Neural cell (in vitro differentiated cells): ENCODE results near the gene PLD1. TPM values are rescaled to one million over a fixed set of nuclear protein-coding genes. Genes with fewer than 3 reads are reported as not detected.

Source experiments
- H2AFZ ChIP-seq: fragments of 200-600, 300-800 bp; sonication (generic), shearing (Covaris generic); 2 replicates; pipeline ENCODE4 v1.6.0; 2014; ENCODE audit warnings: low read depth, mild to moderate bottlenecking, antibody characterized with exemption, low read length, moderate library complexity
- H3F3A ChIP-seq: fragments of 200-600 bp; shearing (Covaris generic); 2 replicates; pipeline ENCODE4 v1.6.1; 2016; ENCODE audit warnings: mild to moderate bottlenecking, moderate library complexity, mixed read lengths, antibody characterized with exemption, low read length; ENCODE audit not compliant: insufficient read depth, poor library complexity, severe bottlenecking
- H3K27ac ChIP-seq: fragments of 200-600, 300-800 bp; sonication (generic), shearing (Covaris generic); 2 replicates; pipeline ENCODE4 v1.5.1; 2014; ENCODE audit warnings: mild to moderate bottlenecking, low read length, moderate library complexity
- H3K27me3 ChIP-seq: fragments of 300-800, 200-600 bp; sonication (generic), shearing (Covaris generic); 2 replicates; pipeline ENCODE4 v1.6.0; 2014; ENCODE audit warnings: mild to moderate bottlenecking, low read depth, low read length, moderate library complexity; ENCODE audit not compliant: insufficient read depth
- H3K36me3 ChIP-seq: fragments of 300-800, 200-600 bp; sonication (generic), shearing (Covaris generic); 2 replicates; pipeline ENCODE4 v1.5.1; 2014; ENCODE audit warnings: mild to moderate bottlenecking, antibody characterized with exemption, low read length, moderate library complexity; ENCODE audit not compliant: insufficient read depth
- H3K4me2 ChIP-seq: fragments of 300-800, 200-600 bp; sonication (generic), shearing (Covaris generic); 2 replicates; pipeline ENCODE4 v1.6.0; 2014; ENCODE audit warnings: mild to moderate bottlenecking, low read length
- H3K4me3 ChIP-seq: fragments of 300-800, 200-600 bp; sonication (generic), shearing (Covaris generic); 2 replicates; pipeline ENCODE4 v1.5.1; 2014; ENCODE audit warnings: mild to moderate bottlenecking, low read length, moderate library complexity
- H3K79me2 ChIP-seq: fragments of 200-600 bp; shearing (Covaris generic); replicated peaks from 2 replicates; pipeline ENCODE4 v1.6.0; 2014; ENCODE audit warnings: mild to moderate bottlenecking, low read length, moderate library complexity; ENCODE audit not compliant: insufficient read depth
- H3K9ac ChIP-seq: fragments of 300-800, 200-600 bp; sonication (generic), shearing (Covaris generic); 2 replicates; pipeline ENCODE4 v1.6.1; 2016; ENCODE audit warnings: mild to moderate bottlenecking, low read length, mixed read lengths
- H3K9me2 ChIP-seq: fragments of 200-600 bp; shearing (Covaris generic); 2 replicates; pipeline ENCODE4 v1.6.1; 2016; ENCODE audit warnings: mild to moderate bottlenecking, low read length, mixed read lengths; ENCODE audit not compliant: insufficient read depth
- H3K9me3 ChIP-seq: fragments of 200-600, 300-800 bp; sonication (generic), shearing (Covaris generic); 2 replicates; pipeline ENCODE4 v1.6.1; 2016; ENCODE audit warnings: mild to moderate bottlenecking, mixed run types, low read length, moderate library complexity, mixed read lengths
- H4K20me1 ChIP-seq: fragments of 200-600 bp; shearing (Covaris generic); 2 replicates; pipeline ENCODE4 v1.6.1; 2016; ENCODE audit warnings: mild to moderate bottlenecking, mixed run types; ENCODE audit not compliant: insufficient read depth
- EP300 ChIP-seq: fragments of 450-650 bp; conservative IDR thresholded peaks from 2 replicates; pipeline ENCODE4 v1.6.1; 2014; ENCODE audit warnings: antibody characterized with exemption, mild to moderate bottlenecking, moderate library complexity; ENCODE audit not compliant: poor library complexity, severe bottlenecking
- MXI1 ChIP-seq: fragments of 450-650 bp; conservative IDR thresholded peaks from 2 replicates; pipeline ENCODE4 v1.6.1; 2014; ENCODE audit warnings: antibody characterized with exemption, mild to moderate bottlenecking; ENCODE audit not compliant: poor library complexity, severe bottlenecking
- POLR2AphosphoS5 ChIP-seq: IDR thresholded peaks from 2 replicates; pipeline ENCODE4 v1.6.1; 2012
- RAD21 ChIP-seq: fragments of 450-650 bp; conservative IDR thresholded peaks from 2 replicates; pipeline ENCODE4 v1.6.1; 2014; ENCODE audit warnings: antibody characterized with exemption, mild to moderate bottlenecking, moderate library complexity
- SMC3 ChIP-seq: fragments of 450-650 bp; conservative IDR thresholded peaks from 2 replicates; pipeline ENCODE4 v1.6.1; 2014; ENCODE audit warnings: antibody characterized with exemption, mild to moderate bottlenecking, moderate library complexity; ENCODE audit not compliant: poor library complexity
- TAF1 ChIP-seq: IDR thresholded peaks from 2 replicates; pipeline ENCODE4 v1.6.1; 2012; ENCODE audit warnings: low read depth
- polyA plus RNA-seq: library from polyadenylated mRNA; depleted of rRNA; stranded (reverse); fragments of >200 nt; gene quantifications from 2 replicates; pipeline ENCODE4 v1.2.3, GENCODE V29; 2014
- TF ChIP-seq, protein P1 (sequence below): IDR thresholded peaks from 2 replicates; pipeline ENCODE4 v1.6.1; 2012; ENCODE audit warnings: borderline replicate concordance

Gene PLD1
- polyA plus RNA-seq, 1 donor from 2014 or later = 0.06 TPM

DNA sequence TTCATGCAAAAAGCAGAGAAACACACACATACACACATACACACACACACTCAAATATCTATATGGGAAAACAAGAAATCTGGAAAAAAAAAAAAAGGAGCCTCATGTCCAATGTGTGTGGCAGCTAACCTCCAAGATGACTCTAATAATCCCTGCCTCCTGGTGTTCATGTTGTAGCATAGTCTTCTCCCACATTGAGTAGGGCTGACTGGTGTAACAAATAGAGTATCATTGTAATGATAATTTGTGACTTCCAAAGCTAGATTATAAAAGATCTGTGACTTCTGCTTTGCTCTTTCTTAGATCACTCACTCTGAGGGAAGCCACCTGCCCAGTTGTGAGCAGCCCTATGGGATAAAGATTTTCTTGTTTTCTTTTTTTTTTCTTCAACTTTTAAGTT lies 219.2 kb downstream of the PLD1 start:
- no peak overlapping the region for H3K4me3 ChIP-seq
- no peaks in the 10 kb centered on the region for H3K79me2 ChIP-seq
- no peaks in the 10 kb centered on the region for H3K36me3 ChIP-seq
- H4K20me1 ChIP-seq = no peaks in the 10 kb centered on the region
- H3K27me3 ChIP-seq = no peaks in the 10 kb centered on the region
- no peaks in the 10 kb centered on the region for H3K9me2 ChIP-seq
- no peak for TF ChIP-seq MXI1
- TF ChIP-seq EP300 = no peak
- no peak overlapping the region for H3K27ac ChIP-seq
- no peak overlapping the region for H3K4me2 ChIP-seq
- no peak overlapping the region for H3K9ac ChIP-seq
- no peaks in the 10 kb centered on the region for H3K9me3 ChIP-seq
- no peak overlapping the region for H2AFZ ChIP-seq
- H3F3A ChIP-seq = no peaks in the 10 kb centered on the region

DNA sequence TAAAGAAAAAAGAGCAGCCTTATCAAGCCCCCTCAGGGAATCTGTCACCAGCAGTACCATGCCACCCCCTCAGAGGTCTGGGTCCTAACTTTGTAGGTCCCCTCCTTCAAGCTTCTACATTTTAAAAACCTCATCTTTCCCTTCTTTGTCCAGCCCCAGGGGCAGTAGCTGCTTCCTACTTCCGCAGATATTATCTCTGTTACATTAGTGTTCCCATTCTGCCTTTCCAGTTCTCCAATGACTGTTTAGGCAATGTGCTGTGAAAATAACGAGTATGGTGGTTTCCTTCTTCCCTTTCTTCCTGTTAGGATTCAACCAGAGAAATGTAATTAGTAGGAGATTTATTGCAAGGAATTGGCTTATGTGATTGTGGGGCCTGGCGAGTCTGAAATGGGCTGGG lies 224.0 kb downstream of the PLD1 start:
- Histone ChIP-seq H3K9ac (no peak overlapping the region), H3F3A (no peaks in the 10 kb centered on the region), H2AFZ (no peak overlapping the region), H3K4me3 (no peak overlapping the region), H3K27ac (no peak overlapping the region), H3K79me2 (no peaks in the 10 kb centered on the region), H4K20me1 (no peaks in the 10 kb centered on the region), H3K4me2 (no peak overlapping the region), H3K27me3 (no peaks in the 10 kb centered on the region), H3K9me2 (no peaks in the 10 kb centered on the region), H3K9me3 (no peaks in the 10 kb centered on the region), H3K36me3 (no peaks in the 10 kb centered on the region)
- TF ChIP-seq SMC3 = no peak

DNA sequence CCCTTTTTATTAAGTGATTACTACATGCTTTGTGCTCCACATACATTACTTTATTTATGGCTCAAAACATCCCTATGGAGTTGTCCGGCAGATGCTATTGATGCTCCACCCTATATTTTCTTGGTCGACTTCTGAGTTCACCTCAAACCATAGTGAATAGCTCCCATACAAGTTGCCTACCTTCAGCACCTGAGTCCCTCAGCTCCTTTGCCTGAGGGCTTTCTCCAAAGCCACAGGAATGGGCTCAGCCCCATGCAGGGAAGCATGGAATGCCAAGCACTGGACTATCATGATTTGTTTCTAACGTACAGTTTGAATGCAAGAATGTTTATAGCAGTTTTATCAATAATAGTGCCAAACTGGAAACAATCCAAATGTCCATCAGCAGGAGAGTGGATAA lies 225.2 kb downstream of the PLD1 start:
- no peak overlapping the region for H3K4me3 ChIP-seq
- H3K79me2 ChIP-seq = no peaks in the 10 kb centered on the region
- no peak overlapping the region for H3K27ac ChIP-seq
- no peaks in the 10 kb centered on the region for H4K20me1 ChIP-seq
- no peaks in the 10 kb centered on the region for H3F3A ChIP-seq
- no peak overlapping the region for H2AFZ ChIP-seq
- no peaks in the 10 kb centered on the region for H3K27me3 ChIP-seq
- no peaks in the 10 kb centered on the region for H3K9me2 ChIP-seq
- H3K4me2 ChIP-seq = no peak overlapping the region
- H3K9me3 ChIP-seq = no peaks in the 10 kb centered on the region
- H3K9ac ChIP-seq = no peak overlapping the region
- TF ChIP-seq MXI1 (no peak), EP300 (no peak), TAF1 (no peak), RAD21 (no peak)
- TF ChIP-seq, protein P1, sequence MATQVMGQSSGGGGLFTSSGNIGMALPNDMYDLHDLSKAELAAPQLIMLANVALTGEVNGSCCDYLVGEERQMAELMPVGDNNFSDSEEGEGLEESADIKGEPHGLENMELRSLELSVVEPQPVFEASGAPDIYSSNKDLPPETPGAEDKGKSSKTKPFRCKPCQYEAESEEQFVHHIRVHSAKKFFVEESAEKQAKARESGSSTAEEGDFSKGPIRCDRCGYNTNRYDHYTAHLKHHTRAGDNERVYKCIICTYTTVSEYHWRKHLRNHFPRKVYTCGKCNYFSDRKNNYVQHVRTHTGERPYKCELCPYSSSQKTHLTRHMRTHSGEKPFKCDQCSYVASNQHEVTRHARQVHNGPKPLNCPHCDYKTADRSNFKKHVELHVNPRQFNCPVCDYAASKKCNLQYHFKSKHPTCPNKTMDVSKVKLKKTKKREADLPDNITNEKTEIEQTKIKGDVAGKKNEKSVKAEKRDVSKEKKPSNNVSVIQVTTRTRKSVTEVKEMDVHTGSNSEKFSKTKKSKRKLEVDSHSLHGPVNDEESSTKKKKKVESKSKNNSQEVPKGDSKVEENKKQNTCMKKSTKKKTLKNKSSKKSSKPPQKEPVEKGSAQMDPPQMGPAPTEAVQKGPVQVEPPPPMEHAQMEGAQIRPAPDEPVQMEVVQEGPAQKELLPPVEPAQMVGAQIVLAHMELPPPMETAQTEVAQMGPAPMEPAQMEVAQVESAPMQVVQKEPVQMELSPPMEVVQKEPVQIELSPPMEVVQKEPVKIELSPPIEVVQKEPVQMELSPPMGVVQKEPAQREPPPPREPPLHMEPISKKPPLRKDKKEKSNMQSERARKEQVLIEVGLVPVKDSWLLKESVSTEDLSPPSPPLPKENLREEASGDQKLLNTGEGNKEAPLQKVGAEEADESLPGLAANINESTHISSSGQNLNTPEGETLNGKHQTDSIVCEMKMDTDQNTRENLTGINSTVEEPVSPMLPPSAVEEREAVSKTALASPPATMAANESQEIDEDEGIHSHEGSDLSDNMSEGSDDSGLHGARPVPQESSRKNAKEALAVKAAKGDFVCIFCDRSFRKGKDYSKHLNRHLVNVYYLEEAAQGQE = no peak
- no peaks in the 10 kb centered on the region for H3K36me3 ChIP-seq

DNA sequence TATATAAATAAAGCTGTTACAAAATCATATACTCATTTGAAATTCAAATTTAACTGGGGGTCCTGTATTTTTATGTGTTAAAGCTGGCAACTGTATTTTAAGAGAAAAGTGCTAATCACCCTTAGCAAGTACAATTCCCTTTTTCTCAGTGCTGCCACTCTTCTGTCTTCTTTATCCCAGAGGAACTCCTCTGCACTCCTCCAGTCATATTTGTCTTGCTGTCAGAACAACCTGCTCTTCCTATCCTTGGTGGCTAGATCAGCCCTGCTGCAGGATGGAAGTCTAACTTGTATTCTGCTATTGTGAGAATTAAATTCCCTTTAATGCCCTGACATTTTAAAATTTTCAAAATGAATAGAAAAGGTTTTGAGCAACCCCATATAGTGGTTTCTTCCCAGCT lies 226.2 kb downstream of the PLD1 start:
- Histone ChIP-seq H2AFZ (no peak overlapping the region), H3K36me3 (no peaks in the 10 kb centered on the region), H3K9ac (no peak overlapping the region), H3F3A (no peaks in the 10 kb centered on the region), H3K4me2 (no peak overlapping the region), H3K27ac (no peak overlapping the region), H3K9me2 (no peaks in the 10 kb centered on the region), H3K79me2 (no peaks in the 10 kb centered on the region), H3K4me3 (no peak overlapping the region), H3K9me3 (no peaks in the 10 kb centered on the region), H4K20me1 (no peaks in the 10 kb centered on the region), H3K27me3 (no peaks in the 10 kb centered on the region)
- TF ChIP-seq POLR2AphosphoS5 (no peak), EP300 (peak; percentile 33)
